Body of pancreas (tissue), 4 donors: Measurements from ENCODE around the gene FCN1.

Source experiments
- CTCF ChIP-seq, 7 experiments: fragments of 450-650 bp in 4 of 7; fragments of 200-600 bp in 3 of 7; sonication (generic) in 3 of 7; IDR thresholded peaks; one replicate each; pipeline ENCODE4 v1.5.1; 2016 to 2019; ENCODE audit warnings: antibody characterized with exemption in 7 of 7
- POLR2A ChIP-seq, 3 donors: fragments of 450-650 bp; IDR thresholded peaks; one replicate each; pipeline ENCODE4 v1.6.1; 2016; ENCODE audit warnings: antibody characterized with exemption in 3 of 3, mild to moderate bottlenecking in 2 of 3

GRCh38 chr9:134965411-134965810, 47.7 kb upstream of the FCN1 start:
- no peak for TF ChIP-seq CTCF (IDR thresholded peaks at IDR 0.05)
- TF ChIP-seq POLR2A (IDR thresholded peaks at IDR 0.05), result no peak
